Activated CD8-positive, alpha-beta T cell treated with anti-CD3 and anti-CD28 coated beads for 36 hours (primary cell): ENCODE results near the gene SRMS. TPM values are rescaled to one million over a fixed set of nuclear protein-coding genes. Genes with fewer than 3 reads are reported as not detected.

Source experiments
- ATAC-seq: fragments of 200-7000 bp; cut with Tn5 transposase; one replicate; pipeline ENCODE4 v1.10.0; 2021; ENCODE audit warnings: mild to moderate bottlenecking, moderate library complexity
- CTCF ChIA-PET: fragments of 350-600 bp; sonication (Branson Sonifier 250); formaldehyde crosslinking; loops from one replicate; lab custom pipeline; 2021; ENCODE audit warnings: antibody characterized with exemption; lab: Charles Lee
- POLR2A ChIA-PET: fragments of 350-600 bp; sonication (Branson Sonifier 250); formaldehyde crosslinking; loops from one replicate; lab custom pipeline; 2021; ENCODE audit warnings: antibody characterized with exemption; lab: Charles Lee
- DNase-seq: peaks from one replicate; pipeline ENCODE4 v3.0.0-alpha.2; 2020
- H3K27ac Mint-ChIP-seq: one replicate; pipeline ENCODE4 v1.8.0; 2021; ENCODE audit warnings: mild to moderate bottlenecking, mixed read lengths
- H3K27me3 Mint-ChIP-seq: one replicate; pipeline ENCODE4 v1.8.0; 2021; ENCODE audit warnings: mixed read lengths
- H3K36me3 Mint-ChIP-seq: one replicate; pipeline ENCODE4 v1.8.0; 2021; ENCODE audit warnings: low read depth, mixed read lengths
- H3K4me1 Mint-ChIP-seq: one replicate; pipeline ENCODE4 v1.8.0; 2021; ENCODE audit warnings: low read depth, mixed read lengths
- H3K4me3 Mint-ChIP-seq: one replicate; pipeline ENCODE4 v1.8.0; 2021; ENCODE audit warnings: mild to moderate bottlenecking, moderate library complexity, mixed read lengths
- H3K9me3 Mint-ChIP-seq: one replicate; pipeline ENCODE4 v1.8.0; 2021; ENCODE audit warnings: mixed read lengths
- CTCF ChIP-seq: fragments of 200-600 bp; IDR thresholded peaks from one replicate; pipeline ENCODE4 v1.8.0; 2022; ENCODE audit warnings: antibody characterized with exemption, mild to moderate bottlenecking
- intact Hi-C: fragments of 100-400 bp; cut with micrococcal nuclease; formaldehyde crosslinking; loops from one replicate; pipeline ENCODE4 v1.10.0; 2022
- total RNA-seq, 2 experiments: library from RNA; stranded (reverse); gene quantifications; one replicate each; pipeline ENCODE4 v1.2.3, GENCODE V29; 2021

Gene SRMS
- total RNA-seq, 2 experiments from 2014 or later = not detected

GRCh38 chr20:63533388-63533787, 14.2 kb downstream of the SRMS start:
- intact Hi-C loops = no loop called here
- DNase-seq (no peak), ATAC-seq (no peak)
- no peak for TF ChIP-seq CTCF
- H3K27ac Mint-ChIP-seq = no peak overlapping the region
- no peak overlapping the region for H3K4me3 Mint-ChIP-seq
- no peaks in the 10 kb centered on the region for H3K36me3 Mint-ChIP-seq
- H3K9me3 Mint-ChIP-seq = no peaks in the 10 kb centered on the region
- peaks cover 17% of the 10 kb centered on the region for H3K4me1 Mint-ChIP-seq
- ChIA-PET CTCF (no interaction called here), POLR2A (interaction anchor here (4.0 kb wide), 1 partner anchor 11 kb away, joined by 20 read pairs; no protein-coding TSS in a partner anchor)
- no peaks in the 10 kb centered on the region for H3K27me3 Mint-ChIP-seq

GRCh38 chr20:63532449-63532971, 15.0 kb downstream of the SRMS start:
- H3K27ac Mint-ChIP-seq = no peak overlapping the region
- H3K9me3 Mint-ChIP-seq = no peaks in the 10 kb centered on the region
- no peak for TF ChIP-seq CTCF
- H3K4me3 Mint-ChIP-seq = no peak overlapping the region
- intact Hi-C loops = no loop called here
- ATAC-seq (no peak), DNase-seq (no peak)
- CTCF ChIA-PET = no interaction called here
- H3K27me3 Mint-ChIP-seq = no peaks in the 10 kb centered on the region
- no peaks in the 10 kb centered on the region for H3K36me3 Mint-ChIP-seq
- POLR2A ChIA-PET = interaction anchor here (4.0 kb wide), 1 partner anchor 10 kb away, joined by 20 read pairs; no protein-coding TSS in a partner anchor
- H3K4me1 Mint-ChIP-seq = peaks cover 15% of the 10 kb centered on the region

- Mint-ChIP-seq H3K4me3 (no peak overlapping the region), H3K4me1 (peaks cover 10% of the 10 kb centered on the region), H3K27me3 (no peaks in the 10 kb centered on the region), H3K36me3 (no peaks in the 10 kb centered on the region), H3K27ac (no peak overlapping the region), H3K9me3 (no peaks in the 10 kb centered on the region)
- TF ChIP-seq CTCF = no peak
- intact Hi-C loops = no loop called here
- CTCF ChIA-PET = no interaction called here
- POLR2A ChIA-PET = interaction anchor here (1.2 to 4.0 kb wide), 2 partner anchors 10 to 167 kb away, joined by 3 to 20 read pairs; no protein-coding TSS in a partner anchor
- no peak for DNase-seq
- ATAC-seq = no peak
Measured at GRCh38 chr20:63531686-63532448, 15.7 kb downstream of the SRMS start.

- Mint-ChIP-seq H3K27ac (no peak overlapping the region), H3K9me3 (no peaks in the 10 kb centered on the region), H3K4me1 (peaks cover 7% of the 10 kb centered on the region), H3K27me3 (no peaks in the 10 kb centered on the region), H3K36me3 (no peaks in the 10 kb centered on the region), H3K4me3 (no peak overlapping the region)
- ATAC-seq = no peak
- TF ChIP-seq CTCF = no peak
- no peak for DNase-seq
- CTCF ChIA-PET = no interaction called here
- POLR2A ChIA-PET = interaction anchor here (0.6 to 4.0 kb wide), 3 partner anchors 9 to 168 kb away, joined by 3 to 20 read pairs (median 3); no protein-coding TSS in a partner anchor
- intact Hi-C loops = no loop called here
Measured at GRCh38 chr20:63530788-63531160, 16.8 kb downstream of the SRMS start.
